Tibial nerve (tissue), 4 donors: ENCODE data around the gene XPO5.
"Not testable (repeated sequence)": the region's sequence is repeated elsewhere in the genome, so short reads cannot be mapped to it uniquely, and the experiment has no call there.

Experiments used
- CTCF ChIP-seq, 5 experiments: fragments of 200-600 bp in 3 of 5; fragments of 450-650 bp in 2 of 5; sonication (generic) in 3 of 5; IDR thresholded peaks; one replicate each; pipeline ENCODE4 v1.5.1; 2016 to 2019; ENCODE audit warnings: antibody characterized with exemption in 5 of 5, mild to moderate bottlenecking in 3 of 5, moderate library complexity in 2 of 5
- EP300 ChIP-seq, 2 donors: sonication (generic); formaldehyde crosslinking; IDR thresholded peaks; one replicate each; pipeline ENCODE4 v1.6.1; 2017; ENCODE audit warnings: antibody characterized with exemption in 2 of 2, mild to moderate bottlenecking in 1 of 2

GRCh38 chr6:43498291-43498690, 77.5 kb downstream of the XPO5 start:
- not testable (repeated sequence) for TF ChIP-seq EP300, CTCF (IDR thresholded peaks at IDR 0.05)
